Upper lobe of left lung (tissue), 4 donors: ENCODE results near the gene MT2A.

Experiments
- CTCF ChIP-seq, 6 experiments: fragments of 450-650 bp in 4 of 6; fragments of 200-600 bp in 2 of 6; sonication (generic) in 2 of 6; IDR thresholded peaks; one replicate each; pipeline ENCODE4 v1.5.1; 2016 to 2019; ENCODE audit warnings: antibody characterized with exemption in 6 of 6
- EP300 ChIP-seq, 4 donors: sonication (generic); formaldehyde crosslinking; IDR thresholded peaks; one replicate each; pipeline ENCODE4 v1.5.1; 2017; ENCODE audit warnings: antibody characterized with exemption in 4 of 4, control low read depth in 2 of 4
- POLR2A ChIP-seq, 4 donors: fragments of 450-650 bp; IDR thresholded peaks; one replicate each; pipeline ENCODE4 v1.5.1; 2016 to 2017; ENCODE audit warnings: antibody characterized with exemption in 4 of 4, mild to moderate bottlenecking in 2 of 4

DNA sequence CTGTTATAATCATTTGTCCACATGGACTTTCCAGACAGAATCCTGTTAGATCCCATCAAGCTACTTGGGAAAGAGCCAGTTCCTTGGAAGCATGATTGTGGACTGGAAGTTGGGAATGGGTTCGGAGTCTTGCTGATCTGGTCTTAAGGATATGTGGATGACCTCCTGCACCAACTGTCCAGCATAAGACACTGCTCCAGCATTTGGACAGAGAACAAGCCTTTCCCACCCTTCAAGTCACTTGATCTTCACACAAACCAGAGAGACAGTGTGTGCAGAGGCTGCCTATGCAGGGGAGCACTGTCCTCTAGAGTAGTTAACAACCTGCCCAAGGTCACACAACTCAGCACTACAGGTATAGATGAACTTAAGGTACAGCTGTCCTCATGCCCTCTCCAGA, 37.5 kb downstream of the MT2A start:
- TF ChIP-seq CTCF (IDR thresholded peaks at IDR 0.05) (no peak), EP300 (IDR thresholded peaks at IDR 0.05) (no peak), POLR2A (IDR thresholded peaks at IDR 0.05) (no peak)
